ENCODE data around the gene RYR1.

Gene RYR1

GRCh38 chr19:38524994-38525634 is 91.6 kb downstream of the RYR1 start:
- TF ChIP-seq, protein P1, sequence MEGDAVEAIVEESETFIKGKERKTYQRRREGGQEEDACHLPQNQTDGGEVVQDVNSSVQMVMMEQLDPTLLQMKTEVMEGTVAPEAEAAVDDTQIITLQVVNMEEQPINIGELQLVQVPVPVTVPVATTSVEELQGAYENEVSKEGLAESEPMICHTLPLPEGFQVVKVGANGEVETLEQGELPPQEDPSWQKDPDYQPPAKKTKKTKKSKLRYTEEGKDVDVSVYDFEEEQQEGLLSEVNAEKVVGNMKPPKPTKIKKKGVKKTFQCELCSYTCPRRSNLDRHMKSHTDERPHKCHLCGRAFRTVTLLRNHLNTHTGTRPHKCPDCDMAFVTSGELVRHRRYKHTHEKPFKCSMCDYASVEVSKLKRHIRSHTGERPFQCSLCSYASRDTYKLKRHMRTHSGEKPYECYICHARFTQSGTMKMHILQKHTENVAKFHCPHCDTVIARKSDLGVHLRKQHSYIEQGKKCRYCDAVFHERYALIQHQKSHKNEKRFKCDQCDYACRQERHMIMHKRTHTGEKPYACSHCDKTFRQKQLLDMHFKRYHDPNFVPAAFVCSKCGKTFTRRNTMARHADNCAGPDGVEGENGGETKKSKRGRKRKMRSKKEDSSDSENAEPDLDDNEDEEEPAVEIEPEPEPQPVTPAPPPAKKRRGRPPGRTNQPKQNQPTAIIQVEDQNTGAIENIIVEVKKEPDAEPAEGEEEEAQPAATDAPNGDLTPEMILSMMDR (IDR thresholded peaks at IDR 0.05; ENCODE audit: low read depth, low read length) = no peak
- TF ChIP-seq EZH2phosphoT487 (IDR thresholded peaks at IDR 0.05; ENCODE audit: low read depth) = no peak
- Histone ChIP-seq H3K9me3 (ENCODE audit: insufficient read depth, low read length) (no peaks in the 10 kb centered on the region), H3K36me3 (replicated peaks; ENCODE audit: low read depth, low read length) (no peaks in the 10 kb centered on the region), H3K27me3 (ENCODE audit: low read depth, low read length) (no peaks in the 10 kb centered on the region), H4K20me1 (ENCODE audit: insufficient read depth, low read length) (no peaks in the 10 kb centered on the region), H3K27ac (ENCODE audit: low read length) (no peak overlapping the region), H2AFZ (ENCODE audit: low read depth, low read length) (no peak overlapping the region), H3K79me2 (ENCODE audit: low read length) (no peaks in the 10 kb centered on the region), H3K4me3 (ENCODE audit: low read length) (no peak overlapping the region), H3K4me1 (ENCODE audit: low read length) (no peaks in the 10 kb centered on the region), H3K4me2 (ENCODE audit: low read length) (no peak overlapping the region), H3K9ac (ENCODE audit: low read length) (no peak overlapping the region)

DNA sequence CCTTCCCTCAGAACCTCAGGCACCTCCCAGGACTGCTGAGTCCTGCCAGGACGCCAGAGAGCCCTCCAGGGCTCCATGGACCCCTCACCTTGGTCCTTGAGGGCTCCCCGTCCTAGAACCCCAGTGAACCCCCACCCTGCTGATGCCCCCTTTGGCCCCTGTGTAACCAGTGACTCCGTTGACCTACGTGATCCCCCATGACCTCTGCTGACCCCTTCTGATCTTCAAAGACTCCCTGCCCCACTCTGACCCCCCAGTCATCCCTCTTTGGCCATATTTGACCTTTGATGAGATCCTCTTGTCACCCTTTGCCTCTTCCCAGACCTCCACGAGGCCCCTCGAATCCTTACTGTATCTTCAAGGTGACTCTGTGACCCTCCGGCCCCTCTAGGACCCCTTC is 92.9 kb downstream of the RYR1 start:
- H3K27ac ChIP-seq (ENCODE audit: low read length) = no peak overlapping the region
- H3K79me2 ChIP-seq (ENCODE audit: low read length) = no peaks in the 10 kb centered on the region
- H3K27me3 ChIP-seq (ENCODE audit: low read depth, low read length) = 0 out of 2 replicates have a peak, but pooled peaks cover 3% of the 10 kb centered on the region
- H3K4me1 ChIP-seq (ENCODE audit: low read length) = no peaks in the 10 kb centered on the region
- H3K4me3 ChIP-seq (ENCODE audit: low read length) = no peak overlapping the region
- H3K36me3 ChIP-seq (replicated peaks; ENCODE audit: low read depth, low read length) = no peaks in the 10 kb centered on the region
- H3K9ac ChIP-seq (ENCODE audit: low read length) = no peak overlapping the region
- H3K4me2 ChIP-seq (ENCODE audit: low read length) = no peak overlapping the region
- no peak overlapping the region for H2AFZ ChIP-seq (ENCODE audit: low read depth, low read length)
- H3K9me3 ChIP-seq (ENCODE audit: insufficient read depth, low read length) = no peaks in the 10 kb centered on the region
- TF ChIP-seq EZH2phosphoT487 (IDR thresholded peaks at IDR 0.05; ENCODE audit: low read depth) = no peak
- TF ChIP-seq, protein P1 (IDR thresholded peaks at IDR 0.05; ENCODE audit: low read depth, low read length) = no peak
- no peaks in the 10 kb centered on the region for H4K20me1 ChIP-seq (ENCODE audit: insufficient read depth, low read length)

DNA sequence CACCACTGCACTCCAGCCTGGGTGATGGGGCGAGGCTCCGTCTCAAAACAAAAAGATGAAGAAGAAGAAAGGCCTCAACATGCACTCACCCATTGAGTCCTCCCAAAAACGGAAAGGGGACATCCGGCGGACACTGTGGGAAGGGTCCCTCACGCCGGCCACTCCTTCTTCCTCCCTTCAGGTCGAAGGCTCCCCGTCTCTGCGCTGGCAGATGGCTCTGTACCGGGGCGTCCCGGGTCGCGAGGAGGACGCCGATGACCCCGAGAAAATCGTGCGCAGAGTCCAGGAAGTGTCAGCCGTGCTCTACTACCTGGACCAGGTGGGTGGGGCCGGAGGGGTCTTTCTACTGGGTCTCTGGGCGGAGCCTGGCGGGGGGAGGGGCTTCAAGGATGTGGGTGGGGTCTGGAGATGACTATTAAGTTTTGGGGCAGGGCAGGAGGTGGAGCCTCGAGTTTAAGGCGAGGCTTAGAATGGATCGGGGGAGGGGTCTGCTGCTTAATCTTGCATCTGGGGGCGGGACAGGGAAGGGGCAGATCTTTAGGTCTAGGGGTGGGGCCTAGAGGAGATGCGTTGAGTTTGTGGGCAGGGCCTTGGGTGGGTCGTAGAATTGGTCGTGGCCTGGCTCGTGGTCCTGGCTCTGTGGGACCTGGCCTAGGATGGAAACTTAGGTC is 94.1 kb downstream of the RYR1 start:
- Histone ChIP-seq H2AFZ (ENCODE audit: low read depth, low read length) (no peak overlapping the region), H3K36me3 (replicated peaks; ENCODE audit: low read depth, low read length) (no peaks in the 10 kb centered on the region), H3K9me3 (ENCODE audit: insufficient read depth, low read length) (no peaks in the 10 kb centered on the region), H3K27me3 (ENCODE audit: low read depth, low read length) (0 out of 2 replicates have a peak, but pooled peaks cover 3% of the 10 kb centered on the region), H3K4me2 (ENCODE audit: low read length) (no peak overlapping the region), H3K4me3 (ENCODE audit: low read length) (no peak overlapping the region), H3K9ac (ENCODE audit: low read length) (no peak overlapping the region), H3K4me1 (ENCODE audit: low read length) (no peaks in the 10 kb centered on the region), H3K27ac (ENCODE audit: low read length) (no peak overlapping the region), H3K79me2 (ENCODE audit: low read length) (no peaks in the 10 kb centered on the region), H4K20me1 (ENCODE audit: insufficient read depth, low read length) (no peaks in the 10 kb centered on the region)
- TF ChIP-seq, protein P1 (IDR thresholded peaks at IDR 0.05; ENCODE audit: low read depth, low read length) = no peak
- TF ChIP-seq EZH2phosphoT487 (IDR thresholded peaks at IDR 0.05; ENCODE audit: low read depth) = no peak

DNA sequence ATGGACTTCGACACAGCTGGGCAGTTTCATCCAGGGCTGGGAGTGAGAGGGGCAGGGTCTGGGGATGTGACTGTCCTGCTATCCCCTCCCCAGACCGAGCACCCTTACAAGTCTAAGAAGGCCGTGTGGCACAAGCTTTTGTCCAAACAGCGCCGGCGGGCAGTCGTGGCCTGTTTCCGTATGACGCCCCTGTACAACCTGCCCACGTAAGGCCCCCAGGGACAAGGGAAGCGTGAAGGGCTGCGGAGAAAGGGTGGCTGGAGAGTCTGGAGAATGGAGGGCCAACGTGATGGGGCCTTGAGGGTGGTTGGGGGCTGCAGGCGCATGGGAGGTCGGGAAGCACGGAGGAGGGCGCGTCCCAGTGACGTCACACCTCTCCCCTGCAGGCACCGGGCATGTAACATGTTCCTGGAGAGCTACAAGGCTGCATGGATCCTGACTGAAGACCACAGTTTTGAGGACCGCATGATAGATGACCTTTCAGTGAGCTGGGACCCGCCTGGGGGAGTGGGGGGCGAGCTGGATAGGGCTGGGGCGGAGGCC is 94.8 kb downstream of the RYR1 start:
- Histone ChIP-seq H2AFZ (ENCODE audit: low read depth, low read length) (no peak overlapping the region), H3K4me3 (ENCODE audit: low read length) (no peak overlapping the region), H3K9me3 (ENCODE audit: insufficient read depth, low read length) (no peaks in the 10 kb centered on the region), H3K4me1 (ENCODE audit: low read length) (no peaks in the 10 kb centered on the region), H3K9ac (ENCODE audit: low read length) (no peak overlapping the region), H3K79me2 (ENCODE audit: low read length) (no peaks in the 10 kb centered on the region), H3K27me3 (ENCODE audit: low read depth, low read length) (0 out of 2 replicates have a peak, but pooled peaks cover 3% of the 10 kb centered on the region), H3K27ac (ENCODE audit: low read length) (no peak overlapping the region), H3K4me2 (ENCODE audit: low read length) (no peak overlapping the region), H4K20me1 (ENCODE audit: insufficient read depth, low read length) (no peaks in the 10 kb centered on the region), H3K36me3 (replicated peaks; ENCODE audit: low read depth, low read length) (no peaks in the 10 kb centered on the region)
- TF ChIP-seq, protein P1 (IDR thresholded peaks at IDR 0.05; ENCODE audit: low read depth, low read length) = no peak
- TF ChIP-seq EZH2phosphoT487 (IDR thresholded peaks at IDR 0.05; ENCODE audit: low read depth) = no peak

Data from OCI-LY3 (cell line).